ENCODE measurements around the gene L3MBTL2.

DNA sequence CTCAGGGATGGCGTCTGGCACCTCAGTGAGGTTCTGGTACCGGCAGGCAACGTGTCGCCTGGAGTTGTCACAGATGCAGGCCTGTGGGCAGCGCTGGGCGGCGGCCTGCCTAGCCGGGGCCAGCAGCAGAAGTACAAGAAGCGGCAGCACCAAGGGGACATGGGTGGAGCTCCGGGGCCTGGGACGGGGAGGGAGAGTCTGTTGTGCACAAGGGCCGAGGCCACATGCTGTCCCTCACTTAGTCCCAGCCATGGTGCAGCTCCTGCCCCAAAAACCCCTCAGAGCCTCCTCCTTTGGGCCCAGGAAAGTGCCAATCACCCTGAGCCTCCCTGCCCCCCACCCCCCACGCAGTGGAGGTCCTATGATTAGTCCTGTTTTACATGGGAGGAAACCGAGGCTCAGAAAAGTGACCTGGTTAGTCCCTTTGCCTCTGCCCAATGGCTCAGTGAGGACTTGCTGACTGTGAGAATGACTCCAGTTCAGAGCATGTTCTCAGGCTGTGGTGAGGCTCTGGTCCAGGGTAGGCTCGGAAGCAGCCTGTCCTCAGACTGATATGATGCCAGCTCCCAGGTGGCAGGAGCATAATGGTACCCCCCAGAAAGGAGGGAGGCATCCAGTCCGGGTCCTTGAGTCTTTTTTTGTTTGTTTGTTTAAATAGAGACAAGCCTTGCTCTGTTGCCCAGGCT lies 34.5 kb downstream of the L3MBTL2 start:
- TF ChIP-seq, protein P1, sequence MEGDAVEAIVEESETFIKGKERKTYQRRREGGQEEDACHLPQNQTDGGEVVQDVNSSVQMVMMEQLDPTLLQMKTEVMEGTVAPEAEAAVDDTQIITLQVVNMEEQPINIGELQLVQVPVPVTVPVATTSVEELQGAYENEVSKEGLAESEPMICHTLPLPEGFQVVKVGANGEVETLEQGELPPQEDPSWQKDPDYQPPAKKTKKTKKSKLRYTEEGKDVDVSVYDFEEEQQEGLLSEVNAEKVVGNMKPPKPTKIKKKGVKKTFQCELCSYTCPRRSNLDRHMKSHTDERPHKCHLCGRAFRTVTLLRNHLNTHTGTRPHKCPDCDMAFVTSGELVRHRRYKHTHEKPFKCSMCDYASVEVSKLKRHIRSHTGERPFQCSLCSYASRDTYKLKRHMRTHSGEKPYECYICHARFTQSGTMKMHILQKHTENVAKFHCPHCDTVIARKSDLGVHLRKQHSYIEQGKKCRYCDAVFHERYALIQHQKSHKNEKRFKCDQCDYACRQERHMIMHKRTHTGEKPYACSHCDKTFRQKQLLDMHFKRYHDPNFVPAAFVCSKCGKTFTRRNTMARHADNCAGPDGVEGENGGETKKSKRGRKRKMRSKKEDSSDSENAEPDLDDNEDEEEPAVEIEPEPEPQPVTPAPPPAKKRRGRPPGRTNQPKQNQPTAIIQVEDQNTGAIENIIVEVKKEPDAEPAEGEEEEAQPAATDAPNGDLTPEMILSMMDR (IDR thresholded peaks at IDR 0.05) = no peak
- TF ChIP-seq ZFX (IDR thresholded peaks at IDR 0.05; ENCODE audit: borderline replicate concordance) = no peak

Measured in 22Rv1 (cell line).